Cardiac fibroblast (primary cell): Measurements from ENCODE around the gene ZNF280D.

ENCODE experiments used
- DNase-seq, 2 donors: peaks; one replicate each; pipeline versions ENCODE4 v3.0.0 to v3.0.0-alpha.2; 2010; ENCODE audit warnings: low read depth in 2 of 2
- H3K4me3 ChIP-seq, 2 donors: replicated peaks in 1 of 2; 1 replicate in 1 of 2; 2 replicates in 1 of 2; pipeline ENCODE4 v1.5.1; 2011; ENCODE audit warnings: low read depth in 2 of 2, low read length in 2 of 2, mild to moderate bottlenecking in 2 of 2, moderate library complexity in 1 of 2
- CTCF ChIP-seq: IDR thresholded peaks from one replicate; pipeline ENCODE4 v1.5.1; 2011; ENCODE audit warnings: low read depth, mild to moderate bottlenecking, low read length, inconsistent platforms

ZNF280D gene

GRCh38 chr15:56582785-56583184 lies 150.5 kb downstream of the ZNF280D start:
- no peak overlapping the region for H3K4me3 ChIP-seq
- no peak for DNase-seq
- no peak for TF ChIP-seq CTCF
